ENCODE data around the gene TADA2A.

DNA sequence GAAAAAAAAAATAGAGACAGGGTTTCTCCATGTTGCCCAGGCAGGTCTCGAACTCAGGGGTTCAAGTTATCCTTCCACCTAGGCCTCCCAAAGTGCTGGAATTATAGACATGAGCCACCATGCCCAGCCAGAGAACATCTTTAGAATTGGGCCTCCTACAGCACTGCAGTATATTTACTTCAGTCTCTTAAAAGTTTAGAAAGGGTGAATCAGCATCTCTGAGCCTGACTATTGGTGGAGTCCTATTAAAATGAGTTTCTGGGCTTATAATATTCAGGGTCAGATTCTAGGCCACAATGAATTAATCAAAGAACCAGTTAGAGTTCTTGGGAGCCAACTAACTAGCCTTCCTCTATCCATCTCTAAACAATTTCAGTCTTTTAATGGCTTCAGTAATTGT, 22.8 kb downstream of the TADA2A start:
- TF ChIP-seq, protein P1, sequence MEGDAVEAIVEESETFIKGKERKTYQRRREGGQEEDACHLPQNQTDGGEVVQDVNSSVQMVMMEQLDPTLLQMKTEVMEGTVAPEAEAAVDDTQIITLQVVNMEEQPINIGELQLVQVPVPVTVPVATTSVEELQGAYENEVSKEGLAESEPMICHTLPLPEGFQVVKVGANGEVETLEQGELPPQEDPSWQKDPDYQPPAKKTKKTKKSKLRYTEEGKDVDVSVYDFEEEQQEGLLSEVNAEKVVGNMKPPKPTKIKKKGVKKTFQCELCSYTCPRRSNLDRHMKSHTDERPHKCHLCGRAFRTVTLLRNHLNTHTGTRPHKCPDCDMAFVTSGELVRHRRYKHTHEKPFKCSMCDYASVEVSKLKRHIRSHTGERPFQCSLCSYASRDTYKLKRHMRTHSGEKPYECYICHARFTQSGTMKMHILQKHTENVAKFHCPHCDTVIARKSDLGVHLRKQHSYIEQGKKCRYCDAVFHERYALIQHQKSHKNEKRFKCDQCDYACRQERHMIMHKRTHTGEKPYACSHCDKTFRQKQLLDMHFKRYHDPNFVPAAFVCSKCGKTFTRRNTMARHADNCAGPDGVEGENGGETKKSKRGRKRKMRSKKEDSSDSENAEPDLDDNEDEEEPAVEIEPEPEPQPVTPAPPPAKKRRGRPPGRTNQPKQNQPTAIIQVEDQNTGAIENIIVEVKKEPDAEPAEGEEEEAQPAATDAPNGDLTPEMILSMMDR (tag by site-specific recombination; IDR thresholded peaks at IDR 0.05) = no peak
- TF ChIP-seq, protein P2, sequence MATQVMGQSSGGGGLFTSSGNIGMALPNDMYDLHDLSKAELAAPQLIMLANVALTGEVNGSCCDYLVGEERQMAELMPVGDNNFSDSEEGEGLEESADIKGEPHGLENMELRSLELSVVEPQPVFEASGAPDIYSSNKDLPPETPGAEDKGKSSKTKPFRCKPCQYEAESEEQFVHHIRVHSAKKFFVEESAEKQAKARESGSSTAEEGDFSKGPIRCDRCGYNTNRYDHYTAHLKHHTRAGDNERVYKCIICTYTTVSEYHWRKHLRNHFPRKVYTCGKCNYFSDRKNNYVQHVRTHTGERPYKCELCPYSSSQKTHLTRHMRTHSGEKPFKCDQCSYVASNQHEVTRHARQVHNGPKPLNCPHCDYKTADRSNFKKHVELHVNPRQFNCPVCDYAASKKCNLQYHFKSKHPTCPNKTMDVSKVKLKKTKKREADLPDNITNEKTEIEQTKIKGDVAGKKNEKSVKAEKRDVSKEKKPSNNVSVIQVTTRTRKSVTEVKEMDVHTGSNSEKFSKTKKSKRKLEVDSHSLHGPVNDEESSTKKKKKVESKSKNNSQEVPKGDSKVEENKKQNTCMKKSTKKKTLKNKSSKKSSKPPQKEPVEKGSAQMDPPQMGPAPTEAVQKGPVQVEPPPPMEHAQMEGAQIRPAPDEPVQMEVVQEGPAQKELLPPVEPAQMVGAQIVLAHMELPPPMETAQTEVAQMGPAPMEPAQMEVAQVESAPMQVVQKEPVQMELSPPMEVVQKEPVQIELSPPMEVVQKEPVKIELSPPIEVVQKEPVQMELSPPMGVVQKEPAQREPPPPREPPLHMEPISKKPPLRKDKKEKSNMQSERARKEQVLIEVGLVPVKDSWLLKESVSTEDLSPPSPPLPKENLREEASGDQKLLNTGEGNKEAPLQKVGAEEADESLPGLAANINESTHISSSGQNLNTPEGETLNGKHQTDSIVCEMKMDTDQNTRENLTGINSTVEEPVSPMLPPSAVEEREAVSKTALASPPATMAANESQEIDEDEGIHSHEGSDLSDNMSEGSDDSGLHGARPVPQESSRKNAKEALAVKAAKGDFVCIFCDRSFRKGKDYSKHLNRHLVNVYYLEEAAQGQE (tag by site-specific recombination; IDR thresholded peaks at IDR 0.05) = no peak
- TF ChIP-seq, protein P3, sequence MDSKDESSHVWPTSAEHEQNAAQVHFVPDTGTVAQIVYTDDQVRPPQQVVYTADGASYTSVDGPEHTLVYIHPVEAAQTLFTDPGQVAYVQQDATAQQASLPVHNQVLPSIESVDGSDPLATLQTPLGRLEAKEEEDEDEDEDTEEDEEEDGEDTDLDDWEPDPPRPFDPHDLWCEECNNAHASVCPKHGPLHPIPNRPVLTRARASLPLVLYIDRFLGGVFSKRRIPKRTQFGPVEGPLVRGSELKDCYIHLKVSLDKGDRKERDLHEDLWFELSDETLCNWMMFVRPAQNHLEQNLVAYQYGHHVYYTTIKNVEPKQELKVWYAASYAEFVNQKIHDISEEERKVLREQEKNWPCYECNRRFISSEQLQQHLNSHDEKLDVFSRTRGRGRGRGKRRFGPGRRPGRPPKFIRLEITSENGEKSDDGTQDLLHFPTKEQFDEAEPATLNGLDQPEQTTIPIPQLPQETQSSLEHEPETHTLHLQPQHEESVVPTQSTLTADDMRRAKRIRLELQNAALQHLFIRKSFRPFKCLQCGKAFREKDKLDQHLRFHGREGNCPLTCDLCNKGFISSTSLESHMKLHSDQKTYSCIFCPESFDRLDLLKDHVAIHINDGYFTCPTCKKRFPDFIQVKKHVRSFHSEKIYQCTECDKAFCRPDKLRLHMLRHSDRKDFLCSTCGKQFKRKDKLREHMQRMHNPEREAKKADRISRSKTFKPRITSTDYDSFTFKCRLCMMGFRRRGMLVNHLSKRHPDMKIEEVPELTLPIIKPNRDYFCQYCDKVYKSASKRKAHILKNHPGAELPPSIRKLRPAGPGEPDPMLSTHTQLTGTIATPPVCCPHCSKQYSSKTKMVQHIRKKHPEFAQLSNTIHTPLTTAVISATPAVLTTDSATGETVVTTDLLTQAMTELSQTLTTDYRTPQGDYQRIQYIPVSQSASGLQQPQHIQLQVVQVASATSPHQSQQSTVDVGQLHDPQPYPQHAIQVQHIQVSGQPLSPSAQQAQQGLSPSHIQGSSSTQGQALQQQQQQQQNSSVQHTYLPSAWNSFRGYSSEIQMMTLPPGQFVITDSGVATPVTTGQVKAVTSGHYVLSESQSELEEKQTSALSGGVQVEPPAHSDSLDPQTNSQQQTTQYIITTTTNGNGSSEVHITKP (tag by site-specific recombination; IDR thresholded peaks at IDR 0.05) = no peak
- TF ChIP-seq HOXA7 (CRISPR knock-in tag; IDR thresholded peaks at IDR 0.05; ENCODE audit: borderline replicate concordance) (no peak), ZNF274 (IDR thresholded peaks at IDR 0.05; ENCODE audit: low read length) (no peak), ZNF274 (tag by site-specific recombination; IDR thresholded peaks at IDR 0.05; ENCODE audit: borderline replicate concordance) (no peak), ZNF302 (tag by site-specific recombination; IDR thresholded peaks at IDR 0.05; ENCODE audit: low read depth) (no peak), YY2 (tag by site-specific recombination; IDR thresholded peaks at IDR 0.05) (no peak), ZNF830 (tag by site-specific recombination; IDR thresholded peaks at IDR 0.05; ENCODE audit: low read depth) (no peak), ZBTB7A (tag by site-specific recombination; IDR thresholded peaks at IDR 0.05; ENCODE audit: low read depth) (no peak)
- TF ChIP-seq, protein P4, sequence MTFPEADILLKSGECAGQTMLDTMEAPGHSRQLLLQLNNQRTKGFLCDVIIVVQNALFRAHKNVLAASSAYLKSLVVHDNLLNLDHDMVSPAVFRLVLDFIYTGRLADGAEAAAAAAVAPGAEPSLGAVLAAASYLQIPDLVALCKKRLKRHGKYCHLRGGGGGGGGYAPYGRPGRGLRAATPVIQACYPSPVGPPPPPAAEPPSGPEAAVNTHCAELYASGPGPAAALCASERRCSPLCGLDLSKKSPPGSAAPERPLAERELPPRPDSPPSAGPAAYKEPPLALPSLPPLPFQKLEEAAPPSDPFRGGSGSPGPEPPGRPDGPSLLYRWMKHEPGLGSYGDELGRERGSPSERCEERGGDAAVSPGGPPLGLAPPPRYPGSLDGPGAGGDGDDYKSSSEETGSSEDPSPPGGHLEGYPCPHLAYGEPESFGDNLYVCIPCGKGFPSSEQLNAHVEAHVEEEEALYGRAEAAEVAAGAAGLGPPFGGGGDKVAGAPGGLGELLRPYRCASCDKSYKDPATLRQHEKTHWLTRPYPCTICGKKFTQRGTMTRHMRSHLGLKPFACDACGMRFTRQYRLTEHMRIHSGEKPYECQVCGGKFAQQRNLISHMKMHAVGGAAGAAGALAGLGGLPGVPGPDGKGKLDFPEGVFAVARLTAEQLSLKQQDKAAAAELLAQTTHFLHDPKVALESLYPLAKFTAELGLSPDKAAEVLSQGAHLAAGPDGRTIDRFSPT (tag by site-specific recombination; IDR thresholded peaks at IDR 0.05) = no peak
- TF ChIP-seq, protein P5, sequence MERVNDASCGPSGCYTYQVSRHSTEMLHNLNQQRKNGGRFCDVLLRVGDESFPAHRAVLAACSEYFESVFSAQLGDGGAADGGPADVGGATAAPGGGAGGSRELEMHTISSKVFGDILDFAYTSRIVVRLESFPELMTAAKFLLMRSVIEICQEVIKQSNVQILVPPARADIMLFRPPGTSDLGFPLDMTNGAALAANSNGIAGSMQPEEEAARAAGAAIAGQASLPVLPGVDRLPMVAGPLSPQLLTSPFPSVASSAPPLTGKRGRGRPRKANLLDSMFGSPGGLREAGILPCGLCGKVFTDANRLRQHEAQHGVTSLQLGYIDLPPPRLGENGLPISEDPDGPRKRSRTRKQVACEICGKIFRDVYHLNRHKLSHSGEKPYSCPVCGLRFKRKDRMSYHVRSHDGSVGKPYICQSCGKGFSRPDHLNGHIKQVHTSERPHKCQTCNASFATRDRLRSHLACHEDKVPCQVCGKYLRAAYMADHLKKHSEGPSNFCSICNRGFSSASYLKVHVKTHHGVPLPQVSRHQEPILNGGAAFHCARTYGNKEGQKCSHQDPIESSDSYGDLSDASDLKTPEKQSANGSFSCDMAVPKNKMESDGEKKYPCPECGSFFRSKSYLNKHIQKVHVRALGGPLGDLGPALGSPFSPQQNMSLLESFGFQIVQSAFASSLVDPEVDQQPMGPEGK (tag by site-specific recombination; IDR thresholded peaks at IDR 0.05) = no peak

Data from HEK293 (cell line).